Dermis microvascular lymphatic vessel endothelial cell (primary cell): ENCODE measurements around the gene SHE. TPM values are rescaled to one million over a fixed set of nuclear protein-coding genes. Genes with fewer than 3 reads are reported as not detected.
A peak's percentile ranks its signal among the peaks of the same experiment; 100 is the strongest.

Source experiments
- DNase-seq, 2 donors: peaks; one replicate each; pipeline versions ENCODE4 v3.0.0 to v3.0.0-alpha.2; 2010; ENCODE audit warnings: low read depth in 2 of 2
- total RNA-seq: library from RNA; depleted of rRNA; stranded (reverse); fragments of >200 nt; gene quantifications from 2 replicates; pipeline ENCODE4 v1.2.1, GENCODE V29; 2014

The SHE gene
- total RNA-seq, 1 donor from 2014 or later = 69.1 TPM

DNA sequence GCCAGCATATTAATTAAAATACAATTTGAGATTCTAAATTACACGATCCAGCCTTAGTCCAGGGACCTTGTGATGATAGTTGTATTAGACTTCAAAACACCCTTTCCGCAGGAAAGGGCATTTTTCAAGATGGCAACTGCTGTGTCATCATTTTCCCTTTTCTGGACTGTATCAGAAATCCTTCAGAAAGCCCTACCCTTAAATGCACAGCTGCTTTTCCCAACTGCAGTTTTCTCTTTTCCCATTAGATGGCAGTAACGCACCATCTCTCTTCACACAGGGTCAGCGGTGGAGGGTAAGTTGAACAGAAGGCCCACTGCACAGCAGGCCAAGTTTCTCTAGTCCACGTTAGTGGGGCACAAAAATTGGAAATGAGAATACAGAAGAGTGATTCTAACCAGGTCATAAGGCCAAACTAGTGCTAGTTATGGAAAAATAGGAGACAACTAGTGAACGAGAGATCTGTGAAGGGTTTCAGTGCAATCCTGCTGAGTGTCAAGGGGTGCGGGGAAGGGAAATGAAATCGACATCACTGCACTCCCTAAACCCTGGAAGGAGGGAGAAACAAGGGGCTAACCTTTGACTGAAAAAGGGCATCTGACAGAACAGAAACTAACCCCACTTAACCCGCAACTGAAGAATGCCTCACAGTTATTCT is 22.3 kb downstream of the SHE start:
- DNase-seq = peak; percentile 78 to 83

- no peak for DNase-seq
These were observed 23.6 kb downstream of the SHE start for GRCh38 chr1:154478639-154479038.

- DNase-seq = no peak
These were observed 24.2 kb downstream of the SHE start for GRCh38 chr1:154478013-154478412.

- DNase-seq = no peak
These were observed 25.4 kb downstream of the SHE start for GRCh38 chr1:154476791-154477190.

DNA sequence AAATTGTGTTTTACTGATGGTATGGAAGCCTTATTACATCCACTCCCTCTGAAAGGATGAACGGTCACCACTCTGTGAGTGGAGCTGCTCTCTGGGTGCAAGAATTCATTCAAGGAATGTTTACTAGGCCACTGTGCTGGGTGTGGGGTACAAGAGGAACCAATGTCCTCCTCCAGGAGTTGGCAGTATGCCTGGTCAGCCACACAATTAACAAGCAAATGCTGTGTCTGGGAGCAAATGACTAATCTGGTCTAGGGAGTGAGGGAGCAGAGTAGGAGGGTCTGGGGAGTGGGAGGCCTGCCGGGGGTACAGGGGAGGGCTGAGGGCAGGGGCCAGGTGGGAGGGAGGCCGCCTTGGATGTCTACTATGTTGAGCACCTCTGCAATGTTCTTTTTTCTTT is 27.4 kb downstream of the SHE start:
- DNase-seq = peak in 1 of 2 donors; percentile 66

DNA sequence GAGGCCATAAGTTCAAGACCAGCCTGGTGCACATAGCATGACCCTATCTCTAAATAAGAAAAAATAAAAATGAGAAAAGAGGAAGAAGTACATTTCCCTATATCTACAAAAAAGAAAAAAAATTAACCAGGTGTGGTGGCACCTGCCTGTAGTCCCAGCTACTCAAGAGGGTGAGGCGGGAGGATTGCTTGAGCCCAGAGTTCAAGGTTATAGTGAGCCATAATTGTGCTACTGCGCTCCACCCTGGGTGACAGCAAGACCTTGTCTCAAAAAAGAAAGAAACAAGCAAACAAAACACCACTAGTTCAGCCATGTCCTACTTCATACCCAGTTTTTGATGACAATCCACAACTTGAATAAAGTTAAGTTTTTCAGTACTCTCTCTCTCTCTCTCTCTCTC is 30.9 kb downstream of the SHE start:
- no peak for DNase-seq

DNA sequence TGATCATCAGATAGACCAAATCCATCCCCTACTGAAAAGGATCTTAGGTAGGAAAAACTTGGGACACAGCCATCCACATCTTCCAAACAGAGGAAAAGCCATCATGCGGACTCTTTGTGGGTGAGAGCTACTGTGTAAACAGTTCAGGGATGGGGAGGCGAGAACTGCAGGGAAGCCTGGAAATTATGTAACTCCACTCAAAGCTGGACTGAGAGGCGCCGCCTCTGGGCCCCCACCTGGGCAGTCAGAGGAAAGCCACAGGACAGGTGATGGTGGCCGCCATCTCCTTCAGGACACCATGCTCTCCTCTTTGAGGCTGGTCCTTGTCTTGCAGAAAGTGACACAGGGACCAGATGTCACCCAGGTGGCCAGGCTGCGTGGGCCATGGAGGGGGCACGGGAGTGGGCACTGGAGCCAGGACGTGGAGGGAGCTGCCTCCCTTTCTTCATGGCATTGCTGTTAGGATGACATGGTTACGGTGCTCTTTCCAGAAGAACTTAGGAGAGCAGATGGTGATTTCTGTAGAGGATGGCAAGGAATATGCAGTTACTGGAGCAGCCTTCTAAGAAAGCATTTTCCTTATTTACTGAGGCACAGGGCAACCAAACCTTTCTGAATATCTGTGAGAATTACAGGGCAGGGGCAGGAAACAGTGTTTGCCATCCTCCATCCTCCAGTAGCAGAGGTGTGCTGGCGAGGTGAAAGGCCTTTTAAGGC is 32.2 kb downstream of the SHE start:
- no peak for DNase-seq

- DNase-seq = no peak
These were observed 33.5 kb downstream of the SHE start for GRCh38 chr1:154468535-154469250.

DNA sequence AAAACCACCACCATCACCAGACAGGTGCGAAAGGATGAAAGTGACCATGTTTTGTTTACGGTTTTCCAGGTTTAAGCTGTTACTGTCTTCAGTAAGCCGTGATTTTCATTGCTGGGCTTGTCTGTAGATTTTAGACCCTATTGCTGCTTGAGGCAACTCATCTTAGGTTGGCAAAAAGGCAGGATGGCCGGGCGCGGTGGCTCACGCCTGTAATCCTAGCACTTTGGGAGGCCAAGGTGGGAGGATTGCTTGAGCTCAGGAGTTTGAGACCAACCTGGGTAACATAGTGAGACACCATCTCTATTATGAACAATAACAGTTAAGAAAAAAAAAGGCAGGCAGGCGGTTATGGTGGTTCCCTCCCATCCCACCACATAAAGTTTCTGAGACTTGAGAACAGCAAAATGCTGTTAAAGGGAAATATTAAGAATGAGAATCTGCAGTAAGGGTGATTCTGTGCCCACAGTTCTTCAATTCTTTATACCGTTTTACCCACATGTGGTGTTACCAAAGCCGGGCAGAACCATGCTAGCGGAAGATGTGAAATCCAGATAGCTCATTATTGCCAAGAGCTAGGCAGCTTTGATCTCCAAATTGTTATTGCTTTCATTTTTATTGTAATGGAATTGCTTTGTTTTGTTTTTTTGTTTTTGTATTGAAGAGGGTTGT is 34.6 kb downstream of the SHE start:
- no peak for DNase-seq

DNA sequence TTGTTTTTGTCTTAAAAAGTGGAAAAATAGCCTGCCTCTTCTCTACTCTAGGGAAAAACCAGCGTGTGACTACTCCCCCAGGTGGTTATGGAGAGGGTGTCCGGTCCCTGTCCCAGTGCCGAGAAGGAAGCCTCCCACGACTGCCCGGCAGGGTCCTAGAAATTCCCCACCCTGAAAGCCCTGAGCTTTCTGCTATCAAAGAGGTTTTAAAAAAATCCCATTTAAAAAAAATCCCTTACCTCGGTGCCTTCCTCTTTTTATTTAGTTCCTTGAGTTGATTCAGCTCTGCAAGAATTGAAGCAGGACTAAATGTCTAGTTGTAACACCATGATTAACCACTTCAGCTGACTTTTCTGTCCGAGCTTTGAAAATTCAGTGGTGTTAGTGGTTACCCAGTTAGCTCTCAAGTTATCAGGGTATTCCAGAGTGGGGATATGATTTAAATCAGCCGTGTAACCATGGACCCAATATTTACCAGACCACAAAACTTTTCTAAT is 35.2 kb downstream of the SHE start:
- DNase-seq = peak in 1 of 2 donors; percentile 38

GRCh38 chr1:154466206-154466605 is 36.0 kb downstream of the SHE start:
- no peak for DNase-seq

- DNase-seq = no peak
These were observed 36.5 kb downstream of the SHE start for GRCh38 chr1:154465621-154466195.

- peak; percentile 54 to 60 for DNase-seq
These were observed 38.7 kb downstream of the SHE start for GRCh38 chr1:154463512-154463990.

GRCh38 chr1:154460695-154461260 is 41.4 kb downstream of the SHE start:
- DNase-seq = no peak

DNA sequence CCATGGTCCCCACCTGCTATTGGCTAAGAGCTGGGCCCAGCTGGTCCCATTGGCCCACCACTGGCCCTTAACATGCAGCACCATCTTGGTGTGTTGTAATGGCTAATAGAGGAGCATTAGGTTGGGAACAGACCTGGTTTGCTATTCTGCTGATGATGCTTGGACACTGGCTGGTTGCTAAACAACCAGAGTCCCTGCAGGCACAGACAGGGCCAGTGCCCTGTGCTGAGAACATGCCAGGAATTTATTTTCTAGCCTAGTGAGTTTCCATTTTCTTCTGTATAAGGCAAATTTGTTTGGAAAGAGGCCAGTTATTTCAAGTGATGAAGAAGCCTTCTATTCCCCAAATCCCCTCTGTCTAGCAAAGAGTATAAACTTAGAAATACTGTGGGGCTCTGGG is 43.1 kb downstream of the SHE start:
- DNase-seq = no peak

DNA sequence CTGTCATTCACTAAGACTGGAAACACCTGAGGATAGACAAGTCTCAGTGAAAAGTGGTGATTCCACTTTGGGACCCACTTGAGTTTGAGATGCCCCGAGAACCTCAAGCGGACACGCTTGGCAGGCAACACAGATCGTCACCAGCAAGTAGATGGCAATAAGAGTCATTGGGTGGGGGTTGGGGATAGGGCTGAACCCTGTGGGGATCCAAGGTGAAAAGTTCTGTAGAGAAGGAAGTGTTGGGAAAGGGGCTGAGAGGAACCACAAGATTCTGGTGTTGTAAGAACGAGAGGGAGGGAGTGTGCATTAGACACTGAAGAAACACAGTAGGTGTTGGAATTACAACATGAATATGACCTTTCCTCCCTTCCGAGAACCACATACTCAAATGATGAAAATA is 45.6 kb downstream of the SHE start:
- no peak for DNase-seq

GRCh38 chr1:154454386-154455120 is 47.7 kb downstream of the SHE start:
- no peak for DNase-seq

DNA sequence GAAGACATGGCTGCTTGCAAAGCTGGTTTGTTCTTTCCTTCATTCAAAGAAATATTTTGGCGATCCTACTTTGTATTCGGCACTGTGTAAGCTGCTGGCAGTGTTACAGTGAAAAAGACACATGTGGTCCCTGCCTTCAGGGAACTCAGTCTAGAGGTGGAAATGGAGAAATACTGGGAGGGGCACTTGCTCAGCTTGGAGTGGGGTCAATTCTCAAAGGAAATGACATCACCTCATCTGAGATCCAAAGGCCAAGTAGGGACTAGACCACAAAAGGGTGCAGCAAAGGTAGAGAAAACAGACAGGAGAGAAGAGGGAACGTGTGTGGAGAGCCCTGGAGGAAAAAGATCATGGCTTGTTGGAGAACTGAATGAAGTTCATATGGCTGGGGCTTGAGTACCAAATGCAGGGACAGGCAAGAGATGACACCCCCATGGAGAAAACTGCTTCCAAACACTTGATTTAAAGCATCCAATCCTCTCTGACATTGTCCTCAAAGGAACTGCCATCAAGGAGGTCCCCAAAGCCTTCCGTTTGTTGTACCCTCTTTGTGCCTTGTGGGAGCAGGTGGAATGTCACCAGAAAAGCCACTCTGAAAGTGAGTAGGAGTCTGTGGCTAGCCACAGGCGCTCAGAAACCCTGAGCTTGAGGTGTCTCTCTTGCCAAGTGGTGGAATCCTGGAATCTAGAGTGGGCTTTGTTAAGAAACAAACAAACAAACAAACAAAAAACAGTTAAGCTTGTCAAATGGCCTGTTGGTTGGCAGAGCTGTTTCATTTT is 48.4 kb downstream of the SHE start:
- no peak for DNase-seq

DNA sequence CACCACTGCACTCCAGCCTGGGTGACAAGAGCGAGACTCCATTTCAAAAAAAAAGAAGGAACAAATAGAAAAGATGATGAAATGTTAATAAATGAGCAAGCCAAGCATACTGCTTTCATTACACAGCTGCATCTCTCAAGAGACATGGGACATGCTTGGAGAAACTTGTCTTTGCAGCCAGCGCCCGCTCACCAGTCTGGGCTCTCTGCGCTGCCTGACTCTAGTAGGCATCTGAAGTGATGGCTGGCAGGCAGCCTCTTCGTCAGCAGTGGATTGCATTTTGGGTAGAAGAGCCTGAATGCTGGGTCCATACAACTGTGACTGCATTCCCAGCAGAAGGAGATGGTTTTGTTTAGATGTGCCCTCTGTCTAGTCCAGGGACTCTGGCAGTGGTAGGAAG is 49.1 kb downstream of the SHE start:
- DNase-seq = no peak
